Measurements from ENCODE around the gene TEX51.

Gene TEX51

GRCh38 chr2:126877041-126877440 lies 21.6 kb upstream of the TEX51 start:
- no peak overlapping the region for H3K4me3 ChIP-seq (ENCODE audit: low read length, poor library complexity, severe bottlenecking)
- H3K4me1 ChIP-seq (ENCODE audit: insufficient read depth, low read length, poor library complexity, severe bottlenecking) = no peaks in the 10 kb centered on the region
- no peak for TF ChIP-seq CTCF (conservative IDR thresholded peaks at IDR 0.05; ENCODE audit: low read length)
- no peak for TF ChIP-seq EZH2phosphoT487 (IDR thresholded peaks at IDR 0.05; ENCODE audit: borderline replicate concordance)
- H3F3A ChIP-seq (ENCODE audit: low read depth) = no peaks in the 10 kb centered on the region
- no peaks in the 10 kb centered on the region for H3K9me3 ChIP-seq (ENCODE audit: insufficient read depth, low read depth, low read length)
- no peak overlapping the region for H3K9ac ChIP-seq (ENCODE audit: low read depth, low read length, poor library complexity, severe bottlenecking)
- H3K79me2 ChIP-seq (ENCODE audit: insufficient read depth, low read length) = no peaks in the 10 kb centered on the region
- no peaks in the 10 kb centered on the region for H4K20me1 ChIP-seq (ENCODE audit: insufficient read depth, low read length, poor library complexity, severe bottlenecking)
- no peaks in the 10 kb centered on the region for H3K9me2 ChIP-seq (replicated peaks; ENCODE audit: low read depth, low read length)
- no peak overlapping the region for H2AFZ ChIP-seq (ENCODE audit: low read length)
- H3K36me3 ChIP-seq (ENCODE audit: insufficient read depth, low read length) = no peaks in the 10 kb centered on the region
- H3K27me3 ChIP-seq (ENCODE audit: insufficient read depth, low read length, poor library complexity, severe bottlenecking) = no peaks in the 10 kb centered on the region
- H3K4me2 ChIP-seq (ENCODE audit: low read depth, low read length, poor library complexity, severe bottlenecking) = no peak overlapping the region

- Histone ChIP-seq H4K20me1 (ENCODE audit: insufficient read depth, low read length, poor library complexity, severe bottlenecking) (no peaks in the 10 kb centered on the region), H3K27me3 (ENCODE audit: insufficient read depth, low read length, poor library complexity, severe bottlenecking) (no peaks in the 10 kb centered on the region), H3K4me3 (ENCODE audit: low read length, poor library complexity, severe bottlenecking) (no peak overlapping the region), H2AFZ (ENCODE audit: low read length) (no peak overlapping the region), H3K36me3 (ENCODE audit: insufficient read depth, low read length) (no peaks in the 10 kb centered on the region), H3K4me1 (ENCODE audit: insufficient read depth, low read length, poor library complexity, severe bottlenecking) (no peaks in the 10 kb centered on the region), H3K79me2 (ENCODE audit: insufficient read depth, low read length) (no peaks in the 10 kb centered on the region), H3K9me3 (ENCODE audit: insufficient read depth, low read depth, low read length) (no peaks in the 10 kb centered on the region), H3K9ac (ENCODE audit: low read depth, low read length, poor library complexity, severe bottlenecking) (no peak overlapping the region), H3F3A (ENCODE audit: low read depth) (no peaks in the 10 kb centered on the region), H3K4me2 (ENCODE audit: low read depth, low read length, poor library complexity, severe bottlenecking) (no peak overlapping the region), H3K9me2 (replicated peaks; ENCODE audit: low read depth, low read length) (no peaks in the 10 kb centered on the region)
- TF ChIP-seq CTCF (conservative IDR thresholded peaks at IDR 0.05; ENCODE audit: low read length) (no peak), EZH2phosphoT487 (IDR thresholded peaks at IDR 0.05; ENCODE audit: borderline replicate concordance) (no peak)
Measured at GRCh38 chr2:126877861-126878565, 20.7 kb upstream of the TEX51 start.

- no peak overlapping the region for H3K4me2 ChIP-seq (ENCODE audit: low read depth, low read length, poor library complexity, severe bottlenecking)
- no peaks in the 10 kb centered on the region for H4K20me1 ChIP-seq (ENCODE audit: insufficient read depth, low read length, poor library complexity, severe bottlenecking)
- H3K79me2 ChIP-seq (ENCODE audit: insufficient read depth, low read length) = no peaks in the 10 kb centered on the region
- no peak overlapping the region for H3K9ac ChIP-seq (ENCODE audit: low read depth, low read length, poor library complexity, severe bottlenecking)
- H2AFZ ChIP-seq (ENCODE audit: low read length) = no peak overlapping the region
- no peaks in the 10 kb centered on the region for H3K36me3 ChIP-seq (ENCODE audit: insufficient read depth, low read length)
- TF ChIP-seq EZH2phosphoT487 (IDR thresholded peaks at IDR 0.05; ENCODE audit: borderline replicate concordance) (no peak), CTCF (conservative IDR thresholded peaks at IDR 0.05; ENCODE audit: low read length) (no peak)
- H3K9me3 ChIP-seq (ENCODE audit: insufficient read depth, low read depth, low read length) = no peaks in the 10 kb centered on the region
- no peaks in the 10 kb centered on the region for H3K27me3 ChIP-seq (ENCODE audit: insufficient read depth, low read length, poor library complexity, severe bottlenecking)
- H3K9me2 ChIP-seq (replicated peaks; ENCODE audit: low read depth, low read length) = no peaks in the 10 kb centered on the region
- H3K4me1 ChIP-seq (ENCODE audit: insufficient read depth, low read length, poor library complexity, severe bottlenecking) = no peaks in the 10 kb centered on the region
- H3K4me3 ChIP-seq (ENCODE audit: low read length, poor library complexity, severe bottlenecking) = no peak overlapping the region
- H3F3A ChIP-seq (ENCODE audit: low read depth) = no peaks in the 10 kb centered on the region
Measured at GRCh38 chr2:126878601-126879000, 20.1 kb upstream of the TEX51 start.
